Mucosa of descending colon (tissue), 3 donors: ENCODE measurements around the gene DEPDC1. TPM values are rescaled to one million over a fixed set of nuclear protein-coding genes. Genes with fewer than 3 reads are reported as not detected.

Experiments
- ATAC-seq: fragments of 200-7000 bp; cut with Tn5 transposase; one replicate; pipeline ENCODE4 v1.9.1; 2020; ENCODE audit warnings: mild to moderate bottlenecking, moderate library complexity
- DNase-seq, 3 donors: peaks; one replicate each; pipeline ENCODE4 v3.0.0-alpha.2; 2020
- H3K36me3 ChIP-seq: fragments of 200-600 bp; one replicate; pipeline ENCODE4 v1.8.0; 2021; ENCODE audit warnings: low read depth, mild to moderate bottlenecking
- H3K4me1 ChIP-seq: fragments of 200-600 bp; one replicate; pipeline ENCODE4 v1.8.0; 2021; ENCODE audit warnings: low read depth, mild to moderate bottlenecking
- H3K4me3 ChIP-seq: fragments of 200-600 bp; one replicate; pipeline ENCODE4 v1.8.0; 2021; ENCODE audit warnings: mild to moderate bottlenecking
- H3K9me3 ChIP-seq: fragments of 200-600 bp; one replicate; pipeline ENCODE4 v1.8.0; 2021; ENCODE audit warnings: mild to moderate bottlenecking
- CTCF ChIP-seq: fragments of 200-600 bp; IDR thresholded peaks from one replicate; pipeline ENCODE4 v1.8.0; 2022; ENCODE audit warnings: antibody characterized with exemption, mild to moderate bottlenecking
- intact Hi-C, 2 donors: fragments of 100-400 bp; cut with DNase I in 1 of 2; cut with micrococcal nuclease in 1 of 2; formaldehyde crosslinking; loops; one replicate each; pipeline versions ENCODE4 v1.11.0 to v1.11.1; 2022; cut with DNase I, micrococcal nuclease
- total RNA-seq, 3 donors: library from RNA; stranded (reverse); fragmentation: NEBNext Ultra II Directional in 2 of 3; extraction: Animal tissue kit (Norgen Biotek cat#: 25700) in 2 of 3; gene quantifications; one replicate each; pipeline versions ENCODE4 v1.2.1 to v1.2.4, GENCODE V29; 2021 to 2023
- donor health status: DM: no; HTN: no; CAD: no; lungs with moderate emphysema.
- donor health status: DM: no; HTN: no; CAD: no.
- donor health status: DM: no; HTN: yes; CAD: no.

The DEPDC1 gene
- total RNA-seq, 3 donors from 2014 or later, result 1.9 to 9.2 (median 2.5) TPM

- no peaks in the 10 kb centered on the region for H3K9me3 ChIP-seq
- no peak for DNase-seq
Measured at GRCh38 chr1:68473060-68473459, 23.8 kb downstream of the DEPDC1 start.

GRCh38 chr1:68470388-68470970 lies 26.4 kb downstream of the DEPDC1 start:
- intact Hi-C loops, result no loop called here
- peak in 1 of 3 donors; percentile 25 for DNase-seq
- Histone ChIP-seq H3K9me3 (no peaks in the 10 kb centered on the region), H3K4me3 (no peak overlapping the region), H3K36me3 (no peaks in the 10 kb centered on the region), H3K4me1 (no peaks in the 10 kb centered on the region)
- ATAC-seq, result no peak
- peak; percentile 29 for TF ChIP-seq CTCF

More at GRCh38 chr1:68473060-68473459, 23.8 kb downstream of the DEPDC1 start:
- intact Hi-C loops, result no loop called here
- ATAC-seq, result no peak
- Histone ChIP-seq H3K4me1 (no peaks in the 10 kb centered on the region), H3K4me3 (no peak overlapping the region), H3K36me3 (no peaks in the 10 kb centered on the region)
- no peak for TF ChIP-seq CTCF

- Histone ChIP-seq H3K4me1 (no peaks in the 10 kb centered on the region), H3K36me3 (no peaks in the 10 kb centered on the region), H3K9me3 (no peaks in the 10 kb centered on the region), H3K4me3 (no peak overlapping the region)
- intact Hi-C loops, result no loop called here
- TF ChIP-seq CTCF, result no peak
- DNase-seq, result no peak
- ATAC-seq, result no peak
Measured at GRCh38 chr1:68464891-68465290, 32.0 kb downstream of the DEPDC1 start.

GRCh38 chr1:68460935-68461334 lies 35.9 kb downstream of the DEPDC1 start:
- Histone ChIP-seq H3K4me1 (no peaks in the 10 kb centered on the region), H3K9me3 (no peaks in the 10 kb centered on the region), H3K4me3 (no peak overlapping the region), H3K36me3 (no peaks in the 10 kb centered on the region)
- no peak for TF ChIP-seq CTCF
- ATAC-seq, result no peak
- no peak for DNase-seq
- intact Hi-C loops, result no loop called here

GRCh38 chr1:68459796-68460195 lies 37.1 kb downstream of the DEPDC1 start:
- H3K9me3 ChIP-seq, result no peaks in the 10 kb centered on the region

More at GRCh38 chr1:68459796-68460195, 37.1 kb downstream of the DEPDC1 start:
- no peaks in the 10 kb centered on the region for H3K36me3 ChIP-seq
- TF ChIP-seq CTCF, result no peak
- intact Hi-C loops, result no loop called here
- H3K4me1 ChIP-seq, result no peaks in the 10 kb centered on the region
- DNase-seq, result no peak
- no peak overlapping the region for H3K4me3 ChIP-seq
- no peak for ATAC-seq
